HPDE6-E6E7 (cell line): ENCODE results near the gene RPL13.
"Not testable (repeated sequence)": the region's sequence is repeated elsewhere in the genome, so short reads cannot be mapped to it uniquely, and the experiment has no call there.

Source experiments
- DNase-seq: peaks from one replicate; pipeline ENCODE4 v3.0.0; 2011; ENCODE audit warnings: missing footprints; ENCODE audit errors: extremely low spot score

The RPL13 gene

DNA sequence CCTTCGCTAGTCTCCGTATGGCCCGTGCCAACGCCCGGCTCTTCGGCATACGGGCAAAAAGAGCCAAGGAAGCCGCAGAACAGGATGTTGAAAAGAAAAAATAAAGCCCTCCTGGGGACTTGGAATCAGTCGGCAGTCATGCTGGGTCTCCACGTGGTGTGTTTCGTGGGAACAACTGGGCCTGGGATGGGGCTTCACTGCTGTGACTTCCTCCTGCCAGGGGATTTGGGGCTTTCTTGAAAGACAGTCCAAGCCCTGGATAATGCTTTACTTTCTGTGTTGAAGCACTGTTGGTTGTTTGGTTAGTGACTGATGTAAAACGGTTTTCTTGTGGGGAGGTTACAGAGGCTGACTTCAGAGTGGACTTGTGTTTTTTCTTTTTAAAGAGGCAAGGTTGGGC lies 2.5 kb downstream of the RPL13 start:
- DNase-seq, result no peak

DNA sequence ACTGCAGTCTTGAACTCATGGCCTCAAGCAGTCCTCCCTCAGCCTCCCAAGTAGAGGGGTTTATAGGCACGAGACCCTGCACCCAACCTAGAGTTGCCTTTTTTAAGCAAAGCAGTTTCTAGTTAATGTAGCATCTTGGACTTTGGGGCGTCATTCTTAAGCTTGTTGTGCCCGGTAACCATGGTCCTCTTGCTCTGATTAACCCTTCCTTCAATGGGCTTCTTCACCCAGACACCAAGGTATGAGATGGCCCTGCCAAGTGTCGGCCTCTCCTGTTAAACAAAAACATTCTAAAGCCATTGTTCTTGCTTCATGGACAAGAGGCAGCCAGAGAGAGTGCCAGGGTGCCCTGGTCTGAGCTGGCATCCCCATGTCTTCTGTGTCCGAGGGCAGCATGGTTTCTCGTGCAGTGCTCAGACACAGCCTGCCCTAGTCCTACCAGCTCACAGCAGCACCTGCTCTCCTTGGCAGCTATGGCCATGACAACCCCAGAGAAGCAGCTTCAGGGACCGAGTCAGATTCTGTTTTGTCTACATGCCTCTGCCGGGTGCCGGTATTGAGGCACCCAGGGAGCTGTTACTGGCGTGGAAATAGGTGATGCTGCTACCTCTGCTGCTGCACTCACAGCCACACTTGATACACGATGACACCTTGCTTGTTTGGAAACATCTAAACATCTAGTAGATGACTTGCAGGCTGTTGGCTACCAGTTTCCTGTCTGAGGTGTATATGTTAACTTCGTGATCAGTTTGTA lies 3.3 kb downstream of the RPL13 start:
- no peak for DNase-seq

GRCh38 chr16:89564476-89565255 lies 4.2 kb downstream of the RPL13 start:
- DNase-seq, result no peak

GRCh38 chr16:89565256-89565505 lies 4.7 kb downstream of the RPL13 start:
- peak; percentile 54 for DNase-seq

DNA sequence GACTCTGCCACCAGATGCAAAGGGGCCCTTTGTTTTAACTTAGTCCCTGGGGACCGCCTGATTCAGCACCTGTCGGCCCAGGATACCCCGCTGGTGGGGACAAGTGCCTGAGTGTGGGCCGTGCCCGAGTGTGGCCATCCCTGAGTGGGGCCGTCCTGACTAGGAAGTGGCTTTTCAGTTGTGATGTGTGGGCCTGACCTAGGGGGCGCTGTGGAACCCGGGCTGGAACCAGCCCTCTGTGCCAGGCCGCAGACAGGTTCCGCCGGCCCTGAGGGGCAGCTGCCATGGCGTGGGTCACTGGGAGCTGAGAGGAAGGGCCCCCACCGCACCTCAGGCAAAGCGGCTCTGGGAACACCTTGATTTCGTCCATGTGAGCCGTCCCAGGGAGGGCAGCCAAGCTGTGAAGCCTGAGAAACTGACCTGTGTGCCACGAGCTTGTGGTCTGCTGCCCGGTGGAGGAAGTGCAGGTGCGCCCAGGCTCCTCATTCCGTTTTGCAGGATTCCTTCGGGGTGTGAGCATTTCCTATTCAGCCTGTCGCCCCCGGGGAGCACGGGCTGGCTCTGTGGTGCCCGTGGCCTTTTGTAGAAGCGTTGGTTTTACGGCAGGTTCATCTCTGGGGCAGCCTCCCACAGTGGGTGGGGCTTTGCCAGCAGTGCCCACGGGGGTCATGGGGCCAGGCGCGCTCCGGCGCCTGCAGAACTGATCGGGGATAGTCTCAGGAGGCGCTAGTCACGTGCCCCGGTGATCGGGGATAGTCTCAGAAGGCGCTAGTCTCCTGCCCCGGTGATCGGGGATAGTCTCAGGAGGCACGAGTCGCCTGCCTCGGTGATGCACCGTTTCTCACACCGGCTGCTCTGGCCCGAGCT lies 5.3 kb downstream of the RPL13 start:
- DNase-seq, result peak; percentile 67

DNA sequence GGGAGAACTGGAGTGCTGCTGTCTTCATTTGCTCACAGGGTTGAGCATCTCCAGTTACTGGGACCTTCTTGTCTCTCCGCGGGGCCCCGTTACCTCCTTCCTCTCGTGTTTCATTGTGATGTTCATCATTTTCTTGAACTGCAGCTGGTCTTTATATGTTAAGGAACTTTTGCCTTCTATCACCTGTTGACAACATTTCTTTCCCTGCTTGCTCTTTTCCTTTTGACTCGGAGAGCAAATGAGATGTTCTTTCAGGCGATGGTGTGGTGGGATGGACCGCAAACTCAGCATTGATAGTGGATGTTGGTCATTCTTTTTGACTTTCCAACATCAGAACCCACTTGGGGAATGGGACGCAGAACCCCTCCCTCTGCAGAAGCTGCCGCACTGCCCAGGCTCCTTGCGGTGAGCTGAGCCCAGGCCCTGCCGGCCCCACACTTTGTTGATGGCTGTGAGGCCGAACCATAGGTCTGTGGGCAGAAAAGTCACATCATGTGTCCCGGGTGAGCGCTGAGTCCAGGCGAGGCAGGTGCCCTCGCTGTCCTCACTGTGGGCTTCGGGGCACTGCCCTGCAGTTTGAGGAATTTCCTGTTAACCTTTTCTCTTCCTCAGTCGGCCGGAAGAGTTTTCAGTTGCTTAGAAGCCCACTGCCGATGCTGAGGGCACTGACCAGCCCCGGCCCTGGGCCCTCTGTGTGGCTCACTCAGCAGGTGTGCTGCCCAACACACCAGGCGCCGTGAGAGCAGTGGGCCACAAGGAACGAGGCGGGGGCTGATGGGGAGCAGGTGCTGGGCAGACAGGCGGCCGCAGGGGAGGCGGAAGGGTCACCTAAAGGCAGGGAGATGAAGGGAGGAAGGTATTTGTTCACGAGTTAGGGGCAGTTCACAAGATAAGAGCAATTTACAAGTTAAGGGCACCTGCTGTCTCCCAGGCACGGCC lies 7.4 kb downstream of the RPL13 start:
- DNase-seq, result no peak

- DNase-seq, result no peak
Measured at GRCh38 chr16:89569506-89570341, 9.2 kb downstream of the RPL13 start.

- no peak for DNase-seq
Measured at GRCh38 chr16:89570342-89570923, 10.0 kb downstream of the RPL13 start.

GRCh38 chr16:89570983-89571598 lies 10.6 kb downstream of the RPL13 start:
- DNase-seq, result not testable (repeated sequence)

DNA sequence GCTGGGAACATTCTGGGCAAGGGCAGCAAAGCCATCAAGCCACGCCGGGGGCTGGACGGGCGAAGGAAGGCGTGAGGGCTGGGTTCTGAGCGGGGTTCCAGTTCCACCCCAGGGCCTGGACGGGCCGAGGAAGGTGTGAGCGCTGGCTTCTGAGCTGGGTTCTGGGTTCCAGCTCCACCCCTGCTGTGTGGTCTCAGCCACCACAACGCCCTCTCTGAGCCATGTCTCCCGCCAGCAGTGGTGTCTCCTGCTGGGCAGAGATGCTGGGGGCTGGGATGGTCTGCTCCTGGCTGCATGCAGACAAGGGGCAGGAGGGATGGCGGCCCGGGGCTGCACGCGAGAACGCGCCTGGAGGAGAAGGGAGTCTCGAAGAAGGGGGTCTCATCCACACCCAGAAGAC lies 11.2 kb downstream of the RPL13 start:
- DNase-seq, result no peak

DNA sequence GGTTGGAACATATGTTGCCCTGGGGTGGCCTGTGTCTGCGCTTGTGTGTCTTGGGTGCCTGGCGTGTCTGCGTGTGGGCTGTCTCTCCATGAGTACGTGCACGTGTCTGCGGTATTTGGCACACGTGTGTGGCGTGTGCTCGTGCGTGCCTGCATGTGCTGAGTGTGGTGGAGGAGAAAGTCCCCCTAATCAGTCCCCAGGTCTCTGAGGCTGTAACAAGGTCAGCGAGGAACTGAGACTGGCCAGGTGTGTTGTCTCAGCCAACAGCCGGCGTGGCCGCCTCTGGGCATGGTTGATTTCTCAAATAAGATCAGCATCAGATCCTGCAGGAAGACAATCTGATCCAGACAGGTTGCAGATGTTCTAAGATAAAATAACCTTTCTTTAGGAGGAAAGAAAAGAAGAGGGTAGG lies 11.6 kb downstream of the RPL13 start:
- DNase-seq, result no peak

DNA sequence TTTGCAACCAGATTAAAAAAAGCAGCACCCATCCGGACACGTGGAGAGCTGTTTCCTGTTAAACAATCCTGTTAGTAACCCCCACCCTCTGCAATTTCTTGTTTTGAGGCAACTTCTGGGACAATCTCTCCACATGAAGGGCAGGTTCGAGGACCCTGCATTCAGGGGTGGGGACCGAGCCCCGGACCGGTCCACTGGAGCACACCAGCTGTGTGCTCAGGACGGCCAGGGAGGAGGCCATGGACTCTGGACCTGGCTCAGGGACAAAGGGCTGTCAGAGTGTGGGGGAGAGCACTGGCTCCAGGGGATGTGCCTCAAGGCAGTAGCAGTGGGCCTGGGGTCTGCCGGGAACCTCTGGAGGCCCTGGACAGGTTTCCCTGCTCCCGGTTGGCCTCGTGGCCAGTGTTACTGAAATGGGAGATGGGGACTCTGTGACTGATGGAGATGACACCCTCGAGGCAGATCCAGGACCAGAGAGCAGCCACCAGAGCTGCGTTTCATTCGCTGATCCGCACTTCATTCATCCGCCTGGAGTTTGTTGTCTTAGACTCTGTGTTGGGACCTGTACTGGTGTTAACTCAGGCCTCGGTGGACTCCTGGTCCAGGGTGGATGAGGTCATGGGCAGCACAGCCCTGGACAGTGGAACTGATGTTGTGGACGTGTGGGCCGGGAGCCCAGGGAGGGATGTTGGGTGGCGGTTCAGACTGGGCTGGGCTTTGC lies 12.2 kb downstream of the RPL13 start:
- DNase-seq, result no peak

GRCh38 chr16:89573826-89574680 lies 13.6 kb downstream of the RPL13 start:
- no peak for DNase-seq

GRCh38 chr16:89574681-89575246 lies 14.3 kb downstream of the RPL13 start:
- DNase-seq, result peak; percentile 92

GRCh38 chr16:89575247-89576152 lies 15.0 kb downstream of the RPL13 start, which contains the start of gene CPNE7:
Gene CPNE7, plus strand, starts transcription at chr16:89575758. Its CDS starts 140 bp downstream, at chr16:89575898.
- no peak for DNase-seq
